Progenitor cell of endocrine pancreas (in vitro differentiated cells): Measurements from ENCODE around the gene OR2B6. TPM values are rescaled to one million over a fixed set of nuclear protein-coding genes. Genes with fewer than 3 reads are reported as not detected.

Source experiments
- DNase-seq: peaks from one replicate; pipeline ENCODE4 v3.0.0; 2021; ENCODE audit warnings: low spot score; ENCODE audit not compliant: unreplicated experiment
- H3K27ac Mint-ChIP-seq: 2 replicates; pipeline ENCODE4 v1.8.0; 2021; ENCODE audit warnings: mild to moderate bottlenecking, moderate library complexity, mixed read lengths
- H3K27me3 Mint-ChIP-seq: 2 replicates; pipeline ENCODE4 v1.8.0; 2021; ENCODE audit warnings: mixed read lengths
- H3K36me3 Mint-ChIP-seq: 2 replicates; pipeline ENCODE4 v1.8.0; 2022; ENCODE audit warnings: mixed read lengths; ENCODE audit not compliant: insufficient read depth
- H3K4me1 Mint-ChIP-seq: 2 replicates; pipeline ENCODE4 v1.8.0; 2021; ENCODE audit warnings: low read depth, mixed read lengths
- H3K4me3 Mint-ChIP-seq: 2 replicates; pipeline ENCODE4 v1.8.0; 2021; ENCODE audit warnings: low read depth, mild to moderate bottlenecking, moderate library complexity, mixed read lengths
- H3K9me3 Mint-ChIP-seq: 2 replicates; pipeline ENCODE4 v1.8.0; 2021; ENCODE audit warnings: low read depth, mixed read lengths
- CTCF ChIP-seq: fragments of 200-600 bp; sonication (generic); IDR thresholded peaks from one replicate; pipeline ENCODE4 v1.5.0; 2021; ENCODE audit warnings: antibody characterized with exemption, mild to moderate bottlenecking; ENCODE audit not compliant: unreplicated experiment
- total RNA-seq: library from RNA; stranded (reverse); gene quantifications from 2 replicates; pipeline ENCODE4 v1.2.1, GENCODE V29; 2021

OR2B6 gene
- total RNA-seq, 1 donor from 2014 or later = not detected

DNA sequence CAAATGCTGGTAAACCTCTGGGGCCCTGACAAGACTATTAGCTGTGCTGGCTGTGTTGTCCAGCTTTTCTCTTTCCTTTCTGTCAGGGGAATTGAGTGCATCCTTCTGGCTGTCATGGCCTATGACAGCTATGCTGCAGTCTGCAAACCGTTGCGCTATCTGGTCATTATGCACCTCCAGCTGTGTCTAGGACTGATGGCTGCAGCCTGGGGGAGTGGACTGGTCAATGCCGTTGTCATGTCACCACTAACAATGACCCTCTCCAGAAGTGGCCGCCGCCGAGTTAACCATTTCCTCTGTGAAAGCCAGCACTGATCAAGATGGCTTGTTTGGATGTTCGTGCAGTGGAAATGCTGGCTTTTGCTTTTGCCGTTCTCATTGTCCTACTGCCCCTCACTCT is 20.3 kb downstream of the OR2B6 start:
- H3K4me3 Mint-ChIP-seq = no peak overlapping the region
- H3K9me3 Mint-ChIP-seq = no peaks in the 10 kb centered on the region
- no peak overlapping the region for H3K27ac Mint-ChIP-seq
- H3K4me1 Mint-ChIP-seq = no peaks in the 10 kb centered on the region
- no peak for DNase-seq
- peaks cover 26% of the 10 kb centered on the region for H3K27me3 Mint-ChIP-seq
- TF ChIP-seq CTCF = no peak
- no peaks in the 10 kb centered on the region for H3K36me3 Mint-ChIP-seq

- peaks cover 28% of the 10 kb centered on the region for H3K27me3 Mint-ChIP-seq
- DNase-seq = no peak
- no peak for TF ChIP-seq CTCF
- H3K4me1 Mint-ChIP-seq = no peaks in the 10 kb centered on the region
- no peaks in the 10 kb centered on the region for H3K9me3 Mint-ChIP-seq
- H3K4me3 Mint-ChIP-seq = no peak overlapping the region
- H3K36me3 Mint-ChIP-seq = no peaks in the 10 kb centered on the region
- H3K27ac Mint-ChIP-seq = no peak overlapping the region
These were observed 21.7 kb downstream of the OR2B6 start for GRCh38 chr6:27978705-27979104.

GRCh38 chr6:27980111-27980510 is 23.1 kb downstream of the OR2B6 start:
- no peak for DNase-seq
- H3K27me3 Mint-ChIP-seq = peaks cover 26% of the 10 kb centered on the region
- H3K36me3 Mint-ChIP-seq = no peaks in the 10 kb centered on the region

GRCh38 chr6:27986928-27987725 is 30.1 kb downstream of the OR2B6 start:
- H3K4me1 Mint-ChIP-seq = no peaks in the 10 kb centered on the region
- peaks cover 49% of the 10 kb centered on the region for H3K27me3 Mint-ChIP-seq
- H3K9me3 Mint-ChIP-seq = no peaks in the 10 kb centered on the region
- no peaks in the 10 kb centered on the region for H3K36me3 Mint-ChIP-seq
- no peak overlapping the region for H3K4me3 Mint-ChIP-seq
- no peak for DNase-seq
- no peak for TF ChIP-seq CTCF
- no peak overlapping the region for H3K27ac Mint-ChIP-seq

More at GRCh38 chr6:27980111-27980510, 23.1 kb downstream of the OR2B6 start:
- no peaks in the 10 kb centered on the region for H3K9me3 Mint-ChIP-seq
- H3K4me1 Mint-ChIP-seq = no peaks in the 10 kb centered on the region
- no peak overlapping the region for H3K4me3 Mint-ChIP-seq
- no peak for TF ChIP-seq CTCF
- H3K27ac Mint-ChIP-seq = no peak overlapping the region

DNA sequence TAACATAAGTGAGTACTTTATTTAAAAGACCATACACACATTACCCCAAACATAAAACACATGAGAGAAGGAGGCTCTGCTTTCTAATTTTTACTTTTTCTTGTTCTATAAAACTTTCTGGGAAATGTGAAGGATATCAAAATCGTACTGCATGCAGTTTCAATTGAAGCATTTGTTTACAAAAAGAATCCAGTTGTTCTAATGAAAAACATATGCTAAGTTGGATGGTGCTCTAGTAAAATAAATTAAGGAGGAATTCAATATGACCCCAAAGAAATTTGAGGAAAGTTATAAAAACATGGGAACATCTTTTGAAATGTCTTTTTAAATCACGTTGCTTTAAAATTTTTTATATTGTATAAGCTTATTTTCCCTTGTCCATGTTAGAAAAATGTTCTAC is 37.6 kb downstream of the OR2B6 start:
- H3K27ac Mint-ChIP-seq = no peak overlapping the region
- no peaks in the 10 kb centered on the region for H3K4me1 Mint-ChIP-seq
- no peak for DNase-seq
- no peaks in the 10 kb centered on the region for H3K36me3 Mint-ChIP-seq
- H3K4me3 Mint-ChIP-seq = no peak overlapping the region
- peaks cover 45% of the 10 kb centered on the region for H3K27me3 Mint-ChIP-seq
- TF ChIP-seq CTCF = no peak
- H3K9me3 Mint-ChIP-seq = no peaks in the 10 kb centered on the region
